ENCODE data around the gene CCDC71. TPM values are rescaled to one million over a fixed set of nuclear protein-coding genes. Genes with fewer than 3 reads are reported as not detected.

The CCDC71 gene
- total RNA-seq (10 to 100 TPM; 14.7 to 16.0 TPM), total RNA-seq (12.0 to 40.2 (median 24.0) reads per million in 172 experiments)
- polyA plus RNA-seq (2013, experiment 1 of 2) = 13.6 TPM
- 13.2 TPM for polyA plus RNA-seq (2013, experiment 2 of 2)

DNA sequence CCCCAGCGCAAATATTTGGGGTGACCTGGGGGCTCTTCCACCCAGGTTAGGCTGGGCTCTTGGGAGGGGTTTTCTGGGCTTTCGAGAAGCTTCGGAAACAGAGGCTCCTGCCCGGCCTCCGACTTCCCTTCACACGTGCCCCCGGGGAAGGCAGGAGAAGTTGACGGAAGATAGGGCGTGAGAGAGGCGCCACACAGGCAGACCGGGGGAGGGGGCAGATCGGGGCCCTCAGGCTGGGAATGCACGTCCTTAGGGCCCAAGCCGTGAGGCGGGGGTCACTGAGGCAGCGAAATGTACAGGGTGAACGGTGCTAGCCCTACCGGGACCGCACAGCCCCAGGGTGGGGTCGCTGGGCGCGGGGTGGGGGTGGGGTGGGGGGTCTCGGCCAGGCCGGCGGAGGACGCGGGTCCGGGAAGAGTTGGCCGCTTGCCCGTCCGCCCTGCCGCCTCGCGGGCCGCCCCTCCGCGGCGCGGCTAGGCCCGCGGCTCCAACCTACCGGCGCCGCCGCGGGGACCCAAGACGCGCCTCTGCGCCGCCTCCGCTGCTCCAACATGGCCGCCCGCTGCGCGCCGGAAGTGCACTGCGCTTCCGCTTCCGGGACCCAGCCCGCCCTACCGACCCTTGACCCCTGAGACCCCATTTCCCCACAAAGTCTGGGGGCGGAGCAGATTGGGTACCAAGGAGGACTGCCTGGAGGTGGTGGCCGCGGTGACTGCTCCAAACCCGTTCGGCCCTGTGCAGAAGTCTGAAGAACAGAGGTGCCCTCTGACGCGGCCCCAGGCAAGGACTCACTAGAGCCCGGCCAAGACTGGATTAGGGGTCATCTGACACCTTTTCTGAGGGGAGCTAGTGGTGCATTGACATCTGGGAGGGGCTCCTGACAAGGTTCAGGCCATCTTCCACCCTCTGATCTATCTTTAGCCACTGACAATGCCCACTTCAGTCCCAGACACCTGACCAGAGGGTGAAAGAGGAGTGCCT lies at the start of gene CCDC71:
CCDC71 (minus strand) TSS at position 561 of the 981 bp plus-strand sequence. CDS start 2,123 bp downstream, outside the sequence.
- peaks cover 21% of the 10 kb centered on the region for H3K36me3 ChIP-seq (ENCODE audit: insufficient read depth, low read length)
- TF ChIP-seq, protein P1, sequence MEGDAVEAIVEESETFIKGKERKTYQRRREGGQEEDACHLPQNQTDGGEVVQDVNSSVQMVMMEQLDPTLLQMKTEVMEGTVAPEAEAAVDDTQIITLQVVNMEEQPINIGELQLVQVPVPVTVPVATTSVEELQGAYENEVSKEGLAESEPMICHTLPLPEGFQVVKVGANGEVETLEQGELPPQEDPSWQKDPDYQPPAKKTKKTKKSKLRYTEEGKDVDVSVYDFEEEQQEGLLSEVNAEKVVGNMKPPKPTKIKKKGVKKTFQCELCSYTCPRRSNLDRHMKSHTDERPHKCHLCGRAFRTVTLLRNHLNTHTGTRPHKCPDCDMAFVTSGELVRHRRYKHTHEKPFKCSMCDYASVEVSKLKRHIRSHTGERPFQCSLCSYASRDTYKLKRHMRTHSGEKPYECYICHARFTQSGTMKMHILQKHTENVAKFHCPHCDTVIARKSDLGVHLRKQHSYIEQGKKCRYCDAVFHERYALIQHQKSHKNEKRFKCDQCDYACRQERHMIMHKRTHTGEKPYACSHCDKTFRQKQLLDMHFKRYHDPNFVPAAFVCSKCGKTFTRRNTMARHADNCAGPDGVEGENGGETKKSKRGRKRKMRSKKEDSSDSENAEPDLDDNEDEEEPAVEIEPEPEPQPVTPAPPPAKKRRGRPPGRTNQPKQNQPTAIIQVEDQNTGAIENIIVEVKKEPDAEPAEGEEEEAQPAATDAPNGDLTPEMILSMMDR (IDR thresholded peaks at IDR 0.05) = no peak
- intact Hi-C loops (cut with DNase I, micrococcal nuclease) = loop anchor here (1.0 to 10.0 kb wide), 7 partner anchors 45 to 449 kb away; partner anchors contain the start of genes USP19 (in 2 of the 2), ARIH2 (in 1 of the 2), IP6K2 (in 1 of the 2) and QRICH1 (in 1 of the 2)
- H3K27ac Mint-ChIP-seq = peak within 1 kb of the TSS; percentile 91
- peak within 1 kb of the TSS; percentile 97 for H3K4me3 Mint-ChIP-seq
- H3K27ac ChIP-seq (ENCODE audit: low read depth in 1 of 2, low read length in 2 of 2) = peak within 1 kb of the TSS; percentile 48 to 61
- POLR2A ChIA-PET = interaction anchor here (0.7 to 2.0 kb wide), 4 partner anchors 45 to 159 kb away, joined by 4 to 11 read pairs (median 6); partner anchors contain the start of genes NDUFAF3, QRICH1, USP19 and WDR6
- peak; percentile 80 for ATAC-seq (ENCODE audit: poor library complexity)
- peaks cover 44% of the 10 kb centered on the region for H3K4me1 Mint-ChIP-seq (ENCODE audit: low read depth)
- peaks cover 31% of the 10 kb centered on the region for H3K4me1 ChIP-seq (ENCODE audit: insufficient read depth, low read length)
- no peaks in the 10 kb centered on the region for H3K27me3 ChIP-seq (ENCODE audit: control insufficient read depth in 1 of 2, insufficient read depth in 2 of 2, low read length in 2 of 2)
- H3K9me3 ChIP-seq (ENCODE audit: control insufficient read depth in 1 of 2, insufficient read depth in 1 of 2, low read length in 2 of 2) = peaks cover 0 to 7% of the 10 kb centered on the region in 2 experiments
- no peaks in the 10 kb centered on the region for H3K27me3 Mint-ChIP-seq
- no peaks in the 10 kb centered on the region for H3K9me3 Mint-ChIP-seq
- peaks cover 36% of the 10 kb centered on the region for H3K36me3 Mint-ChIP-seq (ENCODE audit: low read depth)
- peak within 1 kb of the TSS; percentile 94 for H3K4me3 ChIP-seq (ENCODE audit: low read length)
- CTCF ChIA-PET = interaction anchor here (1.5 kb wide), 1 partner anchor 72 kb away, joined by 6 read pairs; no protein-coding TSS in a partner anchor
- peak; percentile 55 to 89 (median 70) for DNase-seq

DNA sequence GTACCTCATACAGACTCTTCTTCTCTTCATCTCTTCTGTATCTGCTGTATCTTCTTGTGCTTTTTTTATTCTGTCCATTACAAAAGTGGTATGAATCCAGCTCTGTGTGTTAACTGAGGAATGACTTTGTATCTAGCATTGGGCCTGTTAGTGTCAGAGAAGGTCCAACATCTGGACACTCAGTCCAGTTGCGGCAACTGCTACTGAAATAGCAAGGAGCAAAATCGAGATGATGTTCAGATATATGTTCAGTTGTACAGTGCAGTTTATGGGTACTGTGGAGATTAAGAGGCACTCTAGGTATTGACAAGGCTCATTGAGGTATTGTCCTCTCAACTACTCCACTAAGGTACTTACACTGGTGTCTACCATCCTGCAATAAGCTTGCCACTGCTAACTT lies 47.9 kb upstream of the CCDC71 start:
- TF ChIP-seq, protein P1 (IDR thresholded peaks at IDR 0.05) = no peak

DNA sequence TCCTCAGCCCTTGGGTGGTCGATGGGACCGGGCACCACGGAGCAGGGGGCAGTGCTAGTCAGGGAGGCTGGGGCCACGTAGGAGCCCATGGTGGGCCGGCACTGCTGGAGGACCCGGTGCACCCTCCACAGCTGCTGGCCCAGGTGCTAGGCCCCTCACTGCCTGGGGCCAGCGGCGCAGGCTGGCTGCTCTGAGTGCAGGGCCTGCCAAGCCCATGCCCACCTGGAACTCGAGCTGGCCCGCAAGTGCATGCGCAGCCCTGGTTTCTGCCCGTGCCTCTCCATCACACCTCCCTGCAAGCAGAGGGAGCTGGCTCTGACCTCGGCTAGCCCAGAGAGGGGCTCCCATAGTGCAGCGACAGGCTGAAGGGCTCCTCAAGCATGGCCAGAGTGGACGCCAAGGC lies 47.4 kb upstream of the CCDC71 start:
- no peaks in the 10 kb centered on the region for H3K36me3 ChIP-seq (ENCODE audit: insufficient read depth, low read length)
- no peaks in the 10 kb centered on the region for H3K9me3 Mint-ChIP-seq
- H3K4me3 Mint-ChIP-seq = no peak overlapping the region
- peaks cover 0 to 6% of the 10 kb centered on the region in 2 experiments for H3K9me3 ChIP-seq (ENCODE audit: control insufficient read depth in 1 of 2, insufficient read depth in 1 of 2, low read length in 2 of 2)
- DNase-seq (no peak), ATAC-seq (ENCODE audit: poor library complexity) (no peak)
- no peak overlapping the region for H3K27ac ChIP-seq (ENCODE audit: low read depth in 1 of 2, low read length in 2 of 2)
- TF ChIP-seq, protein P1 (IDR thresholded peaks at IDR 0.05) = no peak
- H3K27me3 ChIP-seq (ENCODE audit: control insufficient read depth in 1 of 2, insufficient read depth in 2 of 2, low read length in 2 of 2) = peaks cover 0 to 3% of the 10 kb centered on the region in 2 experiments
- no peaks in the 10 kb centered on the region for H3K4me1 ChIP-seq (ENCODE audit: insufficient read depth, low read length)
- H3K36me3 Mint-ChIP-seq (ENCODE audit: low read depth) = no peaks in the 10 kb centered on the region
- peaks cover 5% of the 10 kb centered on the region for H3K27me3 Mint-ChIP-seq
- intact Hi-C loops (cut with DNase I, micrococcal nuclease) = no loop called here
- ChIA-PET POLR2A (no interaction called here), CTCF (no interaction called here)
- H3K4me3 ChIP-seq (ENCODE audit: low read length) = no peak overlapping the region
- H3K4me1 Mint-ChIP-seq (ENCODE audit: low read depth) = no peaks in the 10 kb centered on the region
- H3K27ac Mint-ChIP-seq = no peak overlapping the region

More for the DNA sequence above, 47.9 kb upstream of the CCDC71 start:
- H3K4me1 Mint-ChIP-seq (ENCODE audit: low read depth) = no peaks in the 10 kb centered on the region
- Histone ChIP-seq H3K36me3 (ENCODE audit: insufficient read depth, low read length) (no peaks in the 10 kb centered on the region), H3K4me1 (ENCODE audit: insufficient read depth, low read length) (no peaks in the 10 kb centered on the region), H3K4me3 (ENCODE audit: low read length) (no peak overlapping the region), H3K9me3 (ENCODE audit: control insufficient read depth in 1 of 2, insufficient read depth in 1 of 2, low read length in 2 of 2) (peaks cover 0 to 6% of the 10 kb centered on the region in 2 experiments), H3K27ac (ENCODE audit: low read depth in 1 of 2, low read length in 2 of 2) (no peak overlapping the region), H3K27me3 (ENCODE audit: control insufficient read depth in 1 of 2, insufficient read depth in 2 of 2, low read length in 2 of 2) (peaks cover 0 to 3% of the 10 kb centered on the region in 2 experiments)
- POLR2A ChIA-PET = no interaction called here
- no peak overlapping the region for H3K27ac Mint-ChIP-seq
- H3K4me3 Mint-ChIP-seq = no peak overlapping the region
- DNase-seq (no peak), ATAC-seq (ENCODE audit: poor library complexity) (no peak)
- peaks cover 5% of the 10 kb centered on the region for H3K27me3 Mint-ChIP-seq
- intact Hi-C loops (cut with DNase I, micrococcal nuclease) = no loop called here
- CTCF ChIA-PET = no interaction called here
- H3K9me3 Mint-ChIP-seq = no peaks in the 10 kb centered on the region
- no peaks in the 10 kb centered on the region for H3K36me3 Mint-ChIP-seq (ENCODE audit: low read depth)

Data from CD4-positive, alpha-beta T cell (primary cell).